NCI-H748 treated with DMSO at 0.1 percent for 48 hours (cell line): Measurements from ENCODE around the gene TMEM115.
A peak's percentile ranks its signal among the peaks of the same experiment; 100 is the strongest.

Experiments
- DNase-seq: peaks from one replicate; lab custom pipeline; 2025; lab: John Stamatoyannopoulos, UW

Gene TMEM115

DNA sequence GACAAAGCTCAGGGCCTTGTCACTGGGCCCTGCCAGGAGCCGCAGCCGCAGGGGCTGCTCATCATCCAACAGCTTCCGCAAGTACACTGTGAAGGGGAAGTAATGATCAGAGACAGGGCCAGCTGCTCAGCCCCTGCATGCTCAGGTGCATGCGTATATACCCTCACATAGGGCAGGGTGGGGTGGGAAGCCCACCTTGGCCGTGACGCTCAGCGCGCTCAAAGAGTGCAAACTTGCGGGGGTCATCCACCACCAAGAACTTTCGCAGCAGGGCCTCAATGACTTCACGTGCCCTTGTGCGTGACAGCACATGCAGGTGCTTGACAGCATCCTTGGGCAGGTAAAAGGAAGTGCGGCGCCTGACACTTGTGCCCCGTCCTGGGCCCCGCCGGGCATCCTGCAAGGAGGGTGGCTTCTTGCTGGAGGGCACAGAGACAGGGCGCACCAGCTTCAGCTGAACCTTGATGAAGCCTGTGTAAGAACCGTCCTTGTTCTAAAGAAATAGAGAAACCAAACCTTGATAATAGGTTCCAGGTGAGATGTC lies 27.9 kb downstream of the TMEM115 start:
- no peak for DNase-seq

DNA sequence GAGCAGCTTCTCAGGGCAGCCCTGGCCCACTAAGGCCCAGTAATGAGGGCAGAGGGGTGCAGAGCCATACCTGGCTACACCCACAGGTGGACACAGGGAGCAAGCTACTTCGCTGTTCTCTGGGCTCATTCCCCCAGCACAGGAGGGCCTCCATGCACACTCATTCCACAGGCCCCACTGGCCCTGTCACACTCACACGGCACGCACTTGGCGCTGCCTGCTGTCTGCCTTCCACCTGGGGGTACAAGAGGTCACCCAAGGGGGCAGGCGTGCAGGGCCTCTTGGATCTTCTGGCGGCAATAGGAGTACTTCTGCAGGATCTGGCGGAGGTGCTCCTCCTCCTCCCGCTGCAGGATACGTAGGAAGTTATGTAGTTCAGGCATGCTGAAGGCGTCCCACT lies 29.0 kb downstream of the TMEM115 start:
- no peak for DNase-seq

DNA sequence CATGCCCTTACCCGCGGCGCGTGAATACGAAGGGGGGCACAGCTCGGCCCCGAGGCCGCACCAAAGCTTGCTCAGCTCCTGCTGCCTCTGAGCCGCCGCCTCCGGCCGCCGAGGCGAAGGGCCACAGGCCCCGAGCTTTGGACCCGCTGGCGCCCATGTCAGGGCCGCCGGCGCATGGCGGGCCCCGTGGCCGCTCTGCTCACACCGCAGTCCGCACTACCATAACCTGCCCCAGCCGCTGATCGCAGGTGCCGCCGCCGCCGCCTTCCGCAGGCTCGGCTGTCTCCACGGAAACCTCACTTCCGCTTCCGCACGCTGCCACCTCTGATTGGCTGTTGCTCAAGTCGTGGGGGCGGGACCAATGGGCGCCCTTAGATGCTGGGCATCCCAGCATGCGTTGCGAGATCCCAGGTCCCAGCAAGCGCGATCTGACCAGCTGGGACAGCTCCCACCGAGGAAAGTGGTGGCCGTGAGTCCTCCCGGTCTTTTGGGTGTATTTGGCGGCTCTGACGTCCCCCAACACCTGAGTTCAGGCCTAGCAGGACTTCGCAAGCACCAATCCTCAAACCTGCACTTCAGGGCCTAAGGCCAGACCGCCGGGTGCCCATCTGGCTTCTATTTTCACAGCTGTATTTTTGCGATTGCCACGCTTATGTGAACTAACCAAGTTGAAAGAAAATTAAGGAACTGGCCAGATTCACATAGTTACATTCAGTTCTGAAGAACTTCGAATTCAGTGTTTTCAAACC lies 31.2 kb downstream of the TMEM115 start, which contains the start of gene TUSC2:
TSS of gene TUSC2 (minus strand) at position 281 of the 749 bp plus-strand sequence. CDS start at position 157, 124 bp downstream.
- DNase-seq = peak; percentile 77

DNA sequence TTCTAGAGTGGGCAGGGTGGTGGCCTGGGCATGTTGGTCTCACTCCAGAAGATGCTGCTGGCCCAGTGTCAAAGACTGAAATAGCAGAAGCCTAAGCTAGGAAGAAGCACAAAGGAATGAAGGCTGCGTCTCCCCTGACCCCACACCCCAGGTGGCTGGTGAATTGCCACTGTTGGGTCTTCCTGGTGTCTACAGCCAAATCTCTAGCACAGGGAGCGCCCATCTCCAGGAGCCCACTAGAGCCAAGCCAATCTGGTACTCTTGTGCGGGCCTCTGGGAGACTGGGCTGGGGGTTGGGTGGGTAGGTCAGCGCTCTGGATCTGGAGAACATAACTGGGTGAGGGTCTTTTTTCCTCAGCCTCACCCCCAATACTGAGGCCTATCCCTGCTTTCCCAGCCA lies 32.2 kb downstream of the TMEM115 start:
- no peak for DNase-seq

DNA sequence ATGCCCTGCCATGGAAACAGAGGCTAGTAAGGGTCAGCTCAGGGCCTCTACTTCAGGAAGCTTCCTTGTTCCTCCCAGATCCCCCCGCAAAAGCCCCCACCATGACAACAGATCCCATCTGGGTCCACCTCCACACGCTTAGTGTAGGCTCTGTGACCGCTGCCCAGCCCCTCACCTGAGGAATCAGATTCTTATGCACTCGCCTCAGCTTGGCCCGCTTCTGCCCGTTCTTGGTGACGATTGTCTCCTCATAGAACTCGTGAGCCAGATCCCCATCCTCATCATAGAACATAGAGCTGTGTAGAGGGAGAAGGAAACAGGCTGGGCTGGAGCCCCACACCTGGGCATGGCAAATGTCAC lies 33.2 kb downstream of the TMEM115 start:
- no peak for DNase-seq

DNA sequence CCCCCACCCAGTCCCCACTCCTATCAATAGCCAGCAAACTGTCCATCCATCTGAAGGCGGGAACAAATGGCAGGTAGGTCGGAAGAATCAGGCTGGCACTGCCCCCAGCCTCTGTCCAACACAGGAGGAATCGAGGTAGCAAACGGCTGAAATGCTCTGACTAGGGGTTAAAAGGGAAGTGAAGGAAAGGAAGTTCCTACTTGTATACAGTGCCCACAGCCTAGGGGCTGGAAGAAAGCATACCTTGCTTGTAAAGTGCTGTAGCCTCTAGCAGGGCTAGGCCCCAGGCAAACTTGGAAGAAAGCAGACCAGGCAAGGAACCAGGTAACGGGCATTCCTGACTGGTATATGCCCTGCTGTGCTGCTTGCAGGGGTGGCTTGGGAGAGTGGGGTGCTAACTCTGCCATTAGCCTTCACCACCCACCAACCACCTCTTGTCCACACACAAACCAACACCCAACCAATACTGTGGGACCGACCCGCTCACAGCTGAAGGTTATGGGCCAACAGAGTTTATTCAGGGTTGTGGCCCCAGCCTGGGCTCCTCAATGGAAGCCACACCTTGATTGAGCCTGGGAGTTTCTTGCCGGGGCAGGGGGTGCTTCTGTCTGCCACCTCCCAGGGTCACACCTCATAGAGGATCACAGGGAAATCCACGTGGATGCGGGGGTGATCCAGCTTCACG lies 33.7 kb downstream of the TMEM115 start:
- DNase-seq = no peak

DNA sequence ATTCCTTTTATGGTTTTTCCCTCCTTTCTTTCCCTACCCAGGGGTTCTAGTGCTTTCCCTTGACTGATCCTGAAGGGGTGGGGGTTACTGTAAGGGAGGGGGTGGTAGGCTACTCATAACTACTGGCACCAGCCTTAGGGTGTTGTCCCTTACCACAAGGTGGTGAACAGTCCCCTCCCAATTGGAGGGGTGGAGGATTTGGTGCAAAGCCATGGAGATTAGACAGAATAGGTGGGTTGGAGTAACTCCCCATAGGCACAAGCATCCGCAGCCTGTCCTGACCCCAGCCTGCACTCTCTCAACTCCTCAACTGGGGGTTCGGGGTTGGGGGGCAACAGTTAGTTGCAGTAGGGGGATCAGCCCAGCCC lies 34.2 kb downstream of the TMEM115 start:
- DNase-seq = no peak

DNA sequence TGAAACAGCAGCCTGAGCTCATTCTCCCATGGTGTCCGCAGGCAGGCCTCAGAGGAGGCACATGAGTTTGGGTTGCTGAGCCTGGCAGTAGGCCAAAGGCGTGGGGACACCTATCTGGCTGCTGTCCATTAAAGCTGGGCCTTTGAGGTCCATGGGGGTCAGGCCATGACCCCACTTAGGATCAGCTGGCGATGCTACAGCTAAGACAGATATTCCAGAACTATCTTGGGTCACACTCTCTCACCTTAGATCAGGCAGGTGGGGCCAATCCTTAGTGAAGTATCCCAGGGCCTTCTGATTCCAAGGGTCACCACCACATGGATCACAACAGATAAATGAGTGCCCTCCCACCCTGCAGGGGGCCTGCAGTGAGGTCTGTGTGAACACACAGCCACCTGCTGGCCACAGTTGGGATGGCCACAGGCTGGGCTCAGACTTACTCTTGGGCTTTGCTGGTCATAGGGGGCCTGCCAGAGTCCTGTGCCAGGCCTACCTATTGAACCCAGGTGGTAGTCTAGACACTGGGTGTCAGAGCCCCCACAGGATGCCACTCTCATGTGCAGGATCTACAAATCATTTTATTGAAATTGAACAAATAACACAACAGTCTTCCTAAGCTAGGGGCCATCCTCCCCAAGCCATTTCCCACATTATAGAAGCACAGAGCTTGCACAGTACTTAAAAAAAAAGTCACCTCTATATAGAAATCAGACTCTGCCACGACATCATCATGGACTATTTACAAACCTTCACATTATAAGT lies 34.8 kb downstream of the TMEM115 start:
- DNase-seq = peak; percentile 11

DNA sequence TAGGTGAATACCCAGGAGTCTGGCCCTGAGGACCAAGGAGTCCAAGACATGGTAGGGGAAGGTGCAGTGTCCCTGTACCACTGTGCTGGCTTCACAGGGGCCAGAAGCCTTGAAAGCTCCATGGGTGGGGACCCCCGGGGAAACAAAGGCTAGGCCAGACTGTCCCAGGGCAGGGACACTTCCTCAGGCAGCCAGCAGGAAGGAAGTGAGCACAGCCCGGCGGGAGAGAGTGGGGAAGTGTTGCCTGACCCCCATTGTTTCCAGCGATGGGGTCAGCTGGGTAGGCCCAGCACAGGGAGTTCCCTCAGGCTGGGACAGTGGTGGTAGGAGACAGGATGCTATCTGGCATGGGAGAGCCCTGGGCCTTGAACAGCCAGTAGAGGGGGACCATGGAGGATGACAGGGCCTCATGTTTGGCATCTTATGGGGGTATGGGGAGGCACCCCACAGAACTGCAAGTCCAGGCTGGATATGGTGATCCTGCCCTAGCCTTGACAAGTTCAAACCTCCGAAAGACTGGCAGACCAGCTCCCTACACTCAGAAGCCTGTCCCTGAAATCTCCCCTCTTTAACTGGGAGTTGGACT lies 35.6 kb downstream of the TMEM115 start:
- no peak for DNase-seq

DNA sequence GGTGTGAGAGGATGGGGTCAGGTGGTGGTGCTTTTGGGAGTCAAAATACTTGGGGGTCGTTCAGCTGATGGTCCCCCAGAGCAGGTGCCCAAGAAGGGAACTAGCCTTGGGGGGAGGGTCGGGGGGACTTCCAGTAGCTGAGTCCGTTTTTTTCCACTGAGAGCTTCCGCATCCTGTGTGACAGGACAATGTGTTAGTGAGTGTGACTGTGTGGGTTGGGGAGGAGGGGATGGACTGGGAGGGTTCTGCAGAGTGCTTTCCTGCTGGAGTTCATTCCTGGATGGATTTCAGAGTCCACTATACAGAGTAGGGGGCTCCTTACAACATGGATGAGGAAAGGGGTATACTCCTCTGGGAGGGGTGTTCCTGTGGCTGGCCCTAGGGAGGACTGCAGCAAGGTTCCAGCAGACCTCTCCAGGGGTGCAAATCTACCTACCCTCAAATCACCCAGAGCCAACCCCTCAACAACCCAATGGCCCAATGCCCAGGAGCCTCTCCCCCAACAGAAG lies 36.2 kb downstream of the TMEM115 start:
- no peak for DNase-seq

DNA sequence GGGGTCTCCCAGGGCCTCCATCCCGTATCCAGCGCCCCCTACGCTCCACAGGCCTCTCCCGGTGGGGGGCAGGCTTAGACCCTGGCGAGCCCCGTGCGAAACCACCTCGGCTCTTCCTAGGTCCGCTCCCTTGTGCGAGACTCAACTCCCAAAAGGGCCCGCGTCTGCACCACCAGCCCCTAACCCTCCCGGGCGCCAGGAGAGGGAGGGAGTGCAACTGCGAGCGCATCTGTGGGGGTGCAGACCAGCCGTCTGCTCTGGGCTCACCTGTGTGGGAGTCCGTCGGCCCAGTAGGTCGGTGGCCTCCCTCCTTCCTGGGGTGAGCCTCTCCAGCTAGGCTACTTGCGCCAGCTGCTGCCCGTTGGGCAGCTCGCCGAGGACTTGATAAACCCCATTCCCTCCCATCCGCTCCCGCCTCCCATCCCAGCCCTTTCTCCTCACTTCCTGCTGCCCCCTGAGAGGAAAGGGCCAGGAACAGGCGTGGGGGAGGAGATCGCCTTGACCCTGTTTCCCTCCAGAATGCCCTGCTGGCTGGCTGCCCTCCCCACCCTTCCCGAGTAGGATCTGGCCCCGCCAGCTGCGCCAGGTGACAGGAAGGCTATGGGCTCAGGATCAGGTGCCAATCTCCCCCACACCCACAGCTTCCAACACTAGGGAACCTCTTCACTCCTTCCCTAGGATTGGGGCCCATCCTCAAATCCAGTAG lies 36.8 kb downstream of the TMEM115 start, which contains the start of gene HYAL2:
TSS of gene HYAL2 (minus strand) at position 360 of the 706 bp plus-strand sequence. CDS start 2,256 bp downstream, outside the sequence.
- DNase-seq = no peak

DNA sequence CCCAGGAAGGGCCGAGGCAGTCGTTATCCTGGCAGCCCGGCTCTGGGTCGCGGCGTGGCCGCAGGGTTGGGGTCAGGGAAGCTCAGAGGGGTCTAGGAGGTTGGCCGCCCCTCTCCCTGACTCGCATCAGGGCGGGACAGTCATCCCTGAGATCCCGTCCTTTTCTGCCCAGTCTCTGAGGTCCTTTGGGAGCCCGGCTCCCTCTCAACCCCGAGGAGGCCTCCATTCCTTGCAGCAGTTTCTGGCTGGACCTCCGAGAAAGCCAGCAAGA lies 37.3 kb downstream of the TMEM115 start:
- no peak for DNase-seq

DNA sequence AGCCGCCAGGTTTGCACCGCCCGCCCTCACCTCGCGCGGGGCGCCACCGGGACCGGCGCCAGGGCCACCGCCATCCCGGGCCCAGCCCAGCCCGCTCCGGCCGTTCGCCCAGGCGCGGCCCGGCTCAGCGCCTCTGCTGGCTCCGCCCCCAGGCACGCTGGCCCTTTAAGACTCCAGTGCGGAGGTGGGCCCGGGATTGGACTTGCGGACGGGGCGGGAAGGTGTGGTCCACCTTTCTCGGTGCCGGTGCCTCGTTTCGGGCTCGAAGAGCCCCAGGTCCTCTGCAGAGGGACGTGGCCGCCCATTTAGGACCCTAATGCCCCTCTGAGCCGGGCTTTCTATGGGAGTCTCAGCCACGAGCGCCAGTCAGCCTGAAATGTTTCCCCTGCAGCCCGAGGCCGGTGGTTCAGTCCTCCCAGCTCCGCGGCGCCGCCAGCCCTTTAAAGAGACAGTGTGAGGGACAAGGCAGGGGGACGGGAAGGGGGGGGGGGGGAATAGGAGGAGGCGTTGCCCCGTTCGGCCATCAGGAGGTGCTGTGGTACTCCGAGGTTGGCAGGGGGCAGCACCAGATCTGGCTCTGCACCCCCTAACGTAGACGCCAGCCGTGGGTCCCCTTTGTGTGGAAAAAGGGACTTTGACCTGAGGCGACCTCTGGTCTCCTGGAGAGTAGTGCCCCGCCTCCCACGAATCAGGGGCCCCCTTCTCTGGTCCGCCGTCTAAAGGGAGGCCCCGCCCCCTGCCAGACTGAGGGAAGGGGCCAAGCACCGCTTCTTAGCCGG lies 37.8 kb downstream of the TMEM115 start:
- DNase-seq = peak; percentile 73

DNA sequence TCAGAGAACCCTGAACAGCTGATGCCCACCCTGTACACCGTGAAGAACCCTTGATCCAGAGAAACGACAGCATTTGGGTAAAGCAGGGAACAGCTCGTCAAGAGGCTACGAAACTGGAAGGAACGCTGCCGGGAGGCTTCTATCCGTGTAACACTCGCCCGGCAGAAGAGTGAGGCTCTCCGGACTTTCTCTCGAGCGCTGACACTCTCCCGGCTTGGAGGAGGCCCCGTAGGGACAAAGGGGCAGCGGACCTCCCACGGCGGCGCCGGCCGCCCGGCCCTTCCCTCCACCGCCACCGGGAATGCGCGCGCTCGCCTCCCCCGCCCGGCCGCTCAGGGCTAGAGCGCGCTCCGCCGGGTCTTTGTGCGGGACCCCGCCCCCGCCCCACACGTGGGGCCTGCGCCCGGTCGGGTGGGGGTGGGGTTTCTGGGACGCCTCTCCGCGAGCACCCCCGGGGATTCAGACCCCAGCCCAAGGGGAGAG lies 38.4 kb downstream of the TMEM115 start:
- DNase-seq = peak; percentile 20

DNA sequence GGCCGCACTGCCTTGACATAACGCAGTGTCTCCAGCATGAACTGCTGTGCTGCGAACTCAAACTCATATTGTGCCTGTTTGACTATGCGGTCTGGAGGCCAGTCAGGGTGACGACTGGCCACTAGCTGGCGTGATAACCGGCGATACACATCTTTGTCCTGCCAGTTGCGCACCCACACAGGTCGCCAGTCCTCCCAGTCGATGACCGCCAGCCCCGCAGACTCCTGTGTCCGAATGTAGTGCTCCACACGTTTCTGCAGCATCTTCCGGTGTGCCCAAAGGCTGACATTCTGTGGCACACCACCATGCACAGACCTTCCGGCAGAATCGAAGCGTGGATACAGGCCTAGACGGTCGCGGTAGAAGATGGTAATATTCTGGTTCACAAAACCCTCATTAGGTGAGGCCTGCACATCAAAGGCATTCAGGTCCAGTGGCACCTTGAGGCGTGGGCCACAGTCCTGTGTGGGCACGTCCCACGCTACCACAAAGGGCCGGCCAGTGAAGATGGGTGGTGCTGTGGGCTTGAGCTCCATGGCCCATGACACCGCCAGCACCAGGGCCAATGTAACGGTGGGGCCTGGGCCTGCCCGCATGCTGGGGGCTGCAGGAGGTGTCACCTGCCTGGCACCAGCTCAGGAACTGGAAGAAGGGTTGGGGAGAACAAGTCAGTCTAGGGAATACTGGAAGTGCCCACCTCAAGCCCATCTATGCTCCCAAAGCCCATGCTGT lies 39.3 kb downstream of the TMEM115 start:
- DNase-seq = no peak

DNA sequence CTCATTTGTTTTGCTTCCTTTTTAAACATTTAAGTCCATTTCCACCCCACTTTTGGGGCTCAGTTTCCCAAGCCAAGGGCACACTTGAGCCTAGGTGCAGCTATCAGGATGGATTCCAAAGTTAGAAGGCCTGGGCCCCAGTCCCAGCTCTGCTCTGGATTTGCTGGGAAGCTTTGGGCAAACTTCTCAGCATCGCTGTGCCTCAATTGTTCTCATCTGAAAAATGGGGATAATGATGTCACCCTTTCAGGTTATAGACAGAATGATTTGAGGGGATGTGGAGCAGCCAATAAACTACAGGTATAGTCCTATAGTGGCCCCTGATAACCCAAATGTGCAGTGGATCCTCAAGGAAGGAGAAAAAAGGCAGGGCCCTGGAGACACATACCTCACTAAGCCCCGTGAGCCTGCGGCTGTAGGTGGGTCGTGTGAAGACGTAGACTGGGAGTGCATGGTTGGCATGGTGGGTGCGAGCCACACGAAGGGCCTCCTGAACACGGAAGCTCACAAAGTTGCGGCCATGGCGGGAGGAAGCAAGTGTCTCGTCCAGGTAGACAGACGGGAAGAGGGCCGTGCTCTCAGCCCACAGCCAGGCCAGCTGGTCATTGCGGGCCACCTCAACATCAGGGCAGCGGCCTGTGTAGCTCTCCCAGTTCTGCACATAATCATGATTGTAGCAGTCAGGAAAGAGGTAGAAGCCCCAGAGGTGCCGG lies 40.0 kb downstream of the TMEM115 start:
- DNase-seq = no peak

DNA sequence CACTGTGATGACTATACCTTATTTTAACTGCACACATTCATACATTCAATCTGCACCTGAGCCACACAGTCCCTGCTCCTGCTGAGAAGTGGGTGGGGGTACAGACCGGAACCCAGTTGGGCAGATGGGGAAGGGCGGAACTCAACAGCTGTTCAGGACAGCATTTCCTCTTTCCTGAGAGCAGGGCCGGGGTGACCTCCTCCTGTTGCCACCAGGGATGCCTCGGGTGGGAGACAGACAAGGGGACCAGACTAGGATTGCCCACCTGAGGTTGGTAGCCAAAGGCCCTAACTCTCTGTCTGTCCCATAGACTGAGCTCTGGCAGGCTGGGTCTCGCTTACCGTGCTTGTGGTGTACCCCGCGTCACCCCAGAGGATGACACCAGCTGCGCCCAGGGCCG lies 40.7 kb downstream of the TMEM115 start:
- DNase-seq = no peak

DNA sequence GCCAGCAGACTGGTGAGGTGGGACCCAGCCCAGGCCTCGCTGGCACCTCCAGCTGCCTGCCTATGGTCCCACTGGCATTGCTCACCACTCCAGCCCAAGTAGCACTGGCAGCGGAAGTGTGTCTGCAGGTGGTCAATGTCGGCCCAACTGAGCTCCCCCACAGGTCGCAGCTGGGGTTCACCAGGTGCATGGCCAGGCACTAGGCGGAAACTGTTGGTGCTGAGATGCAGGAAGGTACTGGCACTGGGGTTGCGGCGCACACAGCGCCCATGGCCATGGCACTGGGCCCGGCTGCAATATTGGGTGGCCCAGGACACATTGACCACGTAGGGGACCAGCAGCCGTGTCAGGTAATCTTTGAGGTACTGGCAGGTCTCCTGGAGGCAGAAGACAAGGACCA lies 41.2 kb downstream of the TMEM115 start:
- no peak for DNase-seq

DNA sequence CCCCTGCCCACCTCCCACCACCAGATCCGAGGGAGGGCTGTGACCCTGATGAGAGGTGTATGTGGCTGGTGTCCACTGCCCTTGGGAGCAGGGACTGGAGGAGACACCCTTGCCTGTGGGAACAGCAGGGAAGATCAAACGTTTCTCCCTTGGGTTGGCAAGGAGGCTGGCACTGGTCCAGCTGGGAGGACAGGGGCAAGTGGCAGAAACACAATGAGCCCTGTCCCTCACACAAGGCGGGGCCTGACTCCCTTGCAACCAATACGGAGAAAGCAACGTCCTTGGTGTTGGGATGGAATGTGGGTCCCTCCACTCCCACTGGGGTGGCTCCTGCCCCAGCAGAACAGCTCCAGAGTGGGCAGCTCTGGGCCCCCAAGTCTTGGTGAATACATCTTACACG lies 42.0 kb downstream of the TMEM115 start:
- DNase-seq = no peak
